K562 (cell line): ENCODE measurements around the gene POLD1. TPM values are rescaled to one million over a fixed set of nuclear protein-coding genes. Genes with fewer than 3 reads are reported as not detected.

ENCODE experiments used
- E2F3 ChIP-seq: fragments of 250-450 bp; sonication (Bioruptor Pico); IDR thresholded peaks from 2 replicates; pipeline ENCODE4 v1.4.0; 2020; ENCODE audit warnings: mild to moderate bottlenecking
- ETV1 ChIP-seq: fragments of 450-650 bp; conservative IDR thresholded peaks from 2 replicates; pipeline ENCODE4 v1.6.1; 2016; ENCODE audit warnings: missing genetic modification characterization, control low read depth, low read depth, missing compliant biosample characterization
- IFI16 ChIP-seq: fragments of 250-450 bp; sonication (Bioruptor Pico); IDR thresholded peaks from 2 replicates; pipeline ENCODE4 v2.1.2; 2022; ENCODE audit warnings: mild to moderate bottlenecking, inconsistent platforms
- ILF3 ChIP-seq: fragments of 450-650 bp; IDR thresholded peaks from 2 replicates; pipeline ENCODE4 v1.6.1; 2018; ENCODE audit warnings: antibody characterized with exemption, mild to moderate bottlenecking, moderate library complexity, borderline replicate concordance
- MECOM ChIP-seq: fragments of 250-450 bp; sonication (Bioruptor Pico); IDR thresholded peaks from 2 replicates; pipeline ENCODE4 v1.8.0; 2022; ENCODE audit warnings: inconsistent platforms
- NELFE ChIP-seq: IDR thresholded peaks from 2 replicates; pipeline ENCODE4 v1.6.1; 2011; ENCODE audit warnings: mild to moderate bottlenecking; ENCODE audit not compliant: insufficient read depth, insufficient read length
- PCBP1 ChIP-seq: fragments of 200-400 bp; formaldehyde crosslinking; IDR thresholded peaks from 2 replicates; pipeline ENCODE4 v1.6.1; 2018; ENCODE audit warnings: mild to moderate bottlenecking, low read depth, low read length; ENCODE audit not compliant: poor library complexity, severe bottlenecking
- TAF7 ChIP-seq: fragments of 450-650 bp; IDR thresholded peaks from 2 replicates; pipeline ENCODE4 v1.6.1; 2016; ENCODE audit warnings: missing genetic modification characterization, missing compliant biosample characterization
- U2AF1 ChIP-seq: fragments of 200-400 bp; formaldehyde crosslinking; optimal IDR thresholded peaks from 2 replicates; pipeline ENCODE3; 2017; ENCODE audit warnings: mild to moderate bottlenecking, low read depth, low read length, moderate library complexity
- ZNF766 ChIP-seq: fragments of 200-800 bp; sonication (Bioruptor generic); conservative IDR thresholded peaks from 2 replicates; pipeline ENCODE4 v1.6.1; 2016; ENCODE audit warnings: missing genetic modification characterization, missing compliant biosample characterization
- polyA plus RNA-seq, 8 experiments: library from polyadenylated mRNA; depleted of rRNA in 4 of 8; stranded (reverse) in 5 of 8; unstranded in 3 of 8; fragments of >200 nt; fragmentation: Nextera tagmentation in 2 of 8; fragmentation: Illumina TruSeq in 1 of 8; extraction: Ambion mirVana in 2 of 8; extraction: Trizol in 1 of 8; gene quantifications; 2 replicates each; pipeline versions ENCODE4 v1.2.1 to v1.2.3, GENCODE V29; 2011 to 2014; ENCODE audit warnings: inconsistent platforms in 1 of 8, missing spikeins in 1 of 8
- total RNA-seq, 7 experiments: library from RNA; depleted of rRNA in 6 of 7; stranded (reverse); fragments of >200 nt in 6 of 7; fragmentation: Illumina TruSeq in 2 of 7; extraction: Trizol in 2 of 7; gene quantifications; 2 replicates each; pipeline versions ENCODE4 v1.2.1 to v1.2.3, GENCODE V29; 2011 to 2021; ENCODE audit warnings: low replicate concordance in 1 of 7
- TF ChIP-seq, protein P1 (sequence below): fragments of 450-650 bp; IDR thresholded peaks from 2 replicates; pipeline ENCODE4 v1.6.1; 2014; ENCODE audit warnings: low read depth, mild to moderate bottlenecking, moderate library complexity, borderline replicate concordance
- TF ChIP-seq, protein P2 (sequence below): sonication (generic); formaldehyde crosslinking; IDR thresholded peaks from 2 replicates; pipeline ENCODE4 v1.8.0; 2022; ENCODE audit warnings: missing genetic modification reagents, mild to moderate bottlenecking, borderline replicate concordance
- TF ChIP-seq, protein P3 (sequence below): fragments of 250-450 bp; sonication (Bioruptor Pico); IDR thresholded peaks from 2 replicates; pipeline ENCODE4 v1.8.0; 2022; ENCODE audit warnings: inconsistent platforms, mild to moderate bottlenecking, moderate library complexity, borderline replicate concordance
- TF ChIP-seq, protein P4 (sequence below): fragments of 250-450 bp; sonication (Bioruptor Pico); IDR thresholded peaks from 2 replicates; pipeline ENCODE4 v1.8.0; 2021; ENCODE audit warnings: mild to moderate bottlenecking, moderate library complexity
- TF ChIP-seq, protein P5 (sequence below): fragments of 200-800 bp; sonication (Bioruptor generic); IDR thresholded peaks from 2 replicates; pipeline ENCODE4 v1.6.1; 2016; ENCODE audit warnings: missing genetic modification characterization, missing compliant biosample characterization

Gene POLD1
- total and polyA plus RNA-seq, 9 of the 15 experiments (the other 6 are each of a cell fraction or from before 2014, with no cell fraction given), result 1.3 to 312 (median 47.8) TPM

DNA sequence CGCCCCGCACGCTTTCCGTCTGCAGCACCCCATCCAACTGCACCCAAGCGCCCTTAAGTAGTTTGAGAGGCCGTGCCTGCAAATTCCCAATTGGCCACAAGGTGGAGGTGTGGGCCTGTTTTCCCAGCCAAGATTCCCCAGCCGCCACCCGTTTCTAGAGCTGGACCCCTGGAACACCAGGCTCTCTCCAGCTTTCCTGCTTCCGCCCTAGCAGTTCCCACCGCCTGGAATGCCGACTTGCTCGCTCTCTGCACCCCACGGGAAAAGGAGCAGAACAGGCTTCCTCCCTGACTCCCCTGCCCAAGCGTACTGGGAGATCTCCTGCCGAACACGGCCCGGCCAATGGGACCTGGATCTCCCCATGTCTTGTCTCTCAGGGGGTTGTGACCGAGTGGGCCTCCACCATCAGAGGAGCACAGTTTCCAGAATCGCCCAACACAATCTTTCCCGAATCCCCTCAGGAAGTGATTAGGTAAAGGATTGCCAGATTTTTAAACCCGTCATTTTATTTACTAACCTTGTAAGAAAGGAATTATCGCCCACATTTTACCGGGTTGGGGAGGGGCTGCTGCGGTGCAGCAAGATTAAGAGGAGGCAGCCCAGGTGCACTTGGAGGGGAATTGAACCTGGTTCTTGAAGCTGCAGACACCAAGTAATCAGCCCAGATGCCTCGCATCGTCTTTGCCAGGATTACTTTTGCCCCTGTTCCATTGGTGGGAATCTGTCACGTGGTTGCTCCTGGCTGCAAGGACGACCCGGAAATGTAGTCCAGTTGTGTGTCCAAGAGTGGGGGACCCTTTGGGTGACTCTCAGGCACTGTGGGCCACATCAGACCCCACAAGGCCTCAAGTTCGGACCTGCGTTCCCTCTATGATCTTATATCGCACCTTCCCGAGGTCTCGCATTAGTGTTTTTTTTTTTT is 15.2 kb upstream of the POLD1 start (continued):
- TF ChIP-seq, protein P1, sequence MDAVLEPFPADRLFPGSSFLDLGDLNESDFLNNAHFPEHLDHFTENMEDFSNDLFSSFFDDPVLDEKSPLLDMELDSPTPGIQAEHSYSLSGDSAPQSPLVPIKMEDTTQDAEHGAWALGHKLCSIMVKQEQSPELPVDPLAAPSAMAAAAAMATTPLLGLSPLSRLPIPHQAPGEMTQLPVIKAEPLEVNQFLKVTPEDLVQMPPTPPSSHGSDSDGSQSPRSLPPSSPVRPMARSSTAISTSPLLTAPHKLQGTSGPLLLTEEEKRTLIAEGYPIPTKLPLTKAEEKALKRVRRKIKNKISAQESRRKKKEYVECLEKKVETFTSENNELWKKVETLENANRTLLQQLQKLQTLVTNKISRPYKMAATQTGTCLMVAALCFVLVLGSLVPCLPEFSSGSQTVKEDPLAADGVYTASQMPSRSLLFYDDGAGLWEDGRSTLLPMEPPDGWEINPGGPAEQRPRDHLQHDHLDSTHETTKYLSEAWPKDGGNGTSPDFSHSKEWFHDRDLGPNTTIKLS, result no peak
- TF ChIP-seq TAF7, result no peak
- TF ChIP-seq IFI16, result no peak
- TF ChIP-seq, protein P2, sequence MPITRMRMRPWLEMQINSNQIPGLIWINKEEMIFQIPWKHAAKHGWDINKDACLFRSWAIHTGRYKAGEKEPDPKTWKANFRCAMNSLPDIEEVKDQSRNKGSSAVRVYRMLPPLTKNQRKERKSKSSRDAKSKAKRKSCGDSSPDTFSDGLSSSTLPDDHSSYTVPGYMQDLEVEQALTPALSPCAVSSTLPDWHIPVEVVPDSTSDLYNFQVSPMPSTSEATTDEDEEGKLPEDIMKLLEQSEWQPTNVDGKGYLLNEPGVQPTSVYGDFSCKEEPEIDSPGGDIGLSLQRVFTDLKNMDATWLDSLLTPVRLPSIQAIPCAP (CRISPR knock-in tag), result no peak
- TF ChIP-seq U2AF1, result no peak
- TF ChIP-seq E2F3, result no peak
- TF ChIP-seq ETV1, result no peak; the same call in 1 of the 2 replicates
- no peak for TF ChIP-seq ZNF766
- TF ChIP-seq, protein P3, sequence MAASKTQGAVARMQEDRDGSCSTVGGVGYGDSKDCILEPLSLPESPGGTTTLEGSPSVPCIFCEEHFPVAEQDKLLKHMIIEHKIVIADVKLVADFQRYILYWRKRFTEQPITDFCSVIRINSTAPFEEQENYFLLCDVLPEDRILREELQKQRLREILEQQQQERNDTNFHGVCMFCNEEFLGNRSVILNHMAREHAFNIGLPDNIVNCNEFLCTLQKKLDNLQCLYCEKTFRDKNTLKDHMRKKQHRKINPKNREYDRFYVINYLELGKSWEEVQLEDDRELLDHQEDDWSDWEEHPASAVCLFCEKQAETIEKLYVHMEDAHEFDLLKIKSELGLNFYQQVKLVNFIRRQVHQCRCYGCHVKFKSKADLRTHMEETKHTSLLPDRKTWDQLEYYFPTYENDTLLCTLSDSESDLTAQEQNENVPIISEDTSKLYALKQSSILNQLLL (CRISPR knock-in tag), result no peak
- TF ChIP-seq ILF3, result no peak
- TF ChIP-seq, protein P4, sequence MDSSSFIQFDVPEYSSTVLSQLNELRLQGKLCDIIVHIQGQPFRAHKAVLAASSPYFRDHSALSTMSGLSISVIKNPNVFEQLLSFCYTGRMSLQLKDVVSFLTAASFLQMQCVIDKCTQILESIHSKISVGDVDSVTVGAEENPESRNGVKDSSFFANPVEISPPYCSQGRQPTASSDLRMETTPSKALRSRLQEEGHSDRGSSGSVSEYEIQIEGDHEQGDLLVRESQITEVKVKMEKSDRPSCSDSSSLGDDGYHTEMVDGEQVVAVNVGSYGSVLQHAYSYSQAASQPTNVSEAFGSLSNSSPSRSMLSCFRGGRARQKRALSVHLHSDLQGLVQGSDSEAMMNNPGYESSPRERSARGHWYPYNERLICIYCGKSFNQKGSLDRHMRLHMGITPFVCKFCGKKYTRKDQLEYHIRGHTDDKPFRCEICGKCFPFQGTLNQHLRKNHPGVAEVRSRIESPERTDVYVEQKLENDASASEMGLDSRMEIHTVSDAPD (CRISPR knock-in tag), result no peak
- no peak for TF ChIP-seq MECOM
- TF ChIP-seq PCBP1, result no peak
- TF ChIP-seq NELFE, result no peak
- TF ChIP-seq, protein P5, sequence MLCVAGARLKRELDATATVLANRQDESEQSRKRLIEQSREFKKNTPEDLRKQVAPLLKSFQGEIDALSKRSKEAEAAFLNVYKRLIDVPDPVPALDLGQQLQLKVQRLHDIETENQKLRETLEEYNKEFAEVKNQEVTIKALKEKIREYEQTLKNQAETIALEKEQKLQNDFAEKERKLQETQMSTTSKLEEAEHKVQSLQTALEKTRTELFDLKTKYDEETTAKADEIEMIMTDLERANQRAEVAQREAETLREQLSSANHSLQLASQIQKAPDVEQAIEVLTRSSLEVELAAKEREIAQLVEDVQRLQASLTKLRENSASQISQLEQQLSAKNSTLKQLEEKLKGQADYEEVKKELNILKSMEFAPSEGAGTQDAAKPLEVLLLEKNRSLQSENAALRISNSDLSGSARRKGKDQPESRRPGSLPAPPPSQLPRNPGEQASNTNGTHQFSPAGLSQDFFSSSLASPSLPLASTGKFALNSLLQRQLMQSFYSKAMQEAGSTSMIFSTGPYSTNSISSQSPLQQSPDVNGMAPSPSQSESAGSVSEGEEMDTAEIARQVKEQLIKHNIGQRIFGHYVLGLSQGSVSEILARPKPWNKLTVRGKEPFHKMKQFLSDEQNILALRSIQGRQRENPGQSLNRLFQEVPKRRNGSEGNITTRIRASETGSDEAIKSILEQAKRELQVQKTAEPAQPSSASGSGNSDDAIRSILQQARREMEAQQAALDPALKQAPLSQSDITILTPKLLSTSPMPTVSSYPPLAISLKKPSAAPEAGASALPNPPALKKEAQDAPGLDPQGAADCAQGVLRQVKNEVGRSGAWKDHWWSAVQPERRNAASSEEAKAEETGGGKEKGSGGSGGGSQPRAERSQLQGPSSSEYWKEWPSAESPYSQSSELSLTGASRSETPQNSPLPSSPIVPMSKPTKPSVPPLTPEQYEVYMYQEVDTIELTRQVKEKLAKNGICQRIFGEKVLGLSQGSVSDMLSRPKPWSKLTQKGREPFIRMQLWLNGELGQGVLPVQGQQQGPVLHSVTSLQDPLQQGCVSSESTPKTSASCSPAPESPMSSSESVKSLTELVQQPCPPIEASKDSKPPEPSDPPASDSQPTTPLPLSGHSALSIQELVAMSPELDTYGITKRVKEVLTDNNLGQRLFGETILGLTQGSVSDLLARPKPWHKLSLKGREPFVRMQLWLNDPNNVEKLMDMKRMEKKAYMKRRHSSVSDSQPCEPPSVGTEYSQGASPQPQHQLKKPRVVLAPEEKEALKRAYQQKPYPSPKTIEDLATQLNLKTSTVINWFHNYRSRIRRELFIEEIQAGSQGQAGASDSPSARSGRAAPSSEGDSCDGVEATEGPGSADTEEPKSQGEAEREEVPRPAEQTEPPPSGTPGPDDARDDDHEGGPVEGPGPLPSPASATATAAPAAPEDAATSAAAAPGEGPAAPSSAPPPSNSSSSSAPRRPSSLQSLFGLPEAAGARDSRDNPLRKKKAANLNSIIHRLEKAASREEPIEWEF (CRISPR knock-in tag), result peak; percentile 12; the same call in 1 of the 2 replicates
